Omental fat pad (tissue), 4 donors: ENCODE measurements around the gene DIP2C. TPM values are rescaled to one million over a fixed set of nuclear protein-coding genes. Genes with fewer than 3 reads are reported as not detected.

Experiments
- ATAC-seq: fragments of 150-250 bp; one replicate; pipeline ENCODE4 v1.9.1; 2016; ENCODE audit warnings: mild to moderate bottlenecking, moderate library complexity; ENCODE audit not compliant: low FRiP score
- DNase-seq: peaks from one replicate; pipeline ENCODE4 v3.0.0-alpha.2; 2019; ENCODE audit warnings: low spot score
- CTCF ChIP-seq, 3 donors: fragments of 450-650 bp; IDR thresholded peaks; one replicate each; pipeline ENCODE4 v1.5.1; 2016 to 2017; ENCODE audit warnings: antibody characterized with exemption in 3 of 3, mild to moderate bottlenecking in 3 of 3, moderate library complexity in 2 of 3
- total RNA-seq, 4 donors: library from RNA; depleted of rRNA; stranded (reverse); fragments of >200 nt; gene quantifications; one replicate each; pipeline ENCODE4 v1.1.0, GENCODE V29; 2016

The DIP2C gene
- total RNA-seq, 4 donors from 2014 or later, result 19.7 to 56.5 (median 31.1) TPM

GRCh38 chr10:359762-360161 is 329.7 kb downstream of the DIP2C start:
- no peak for TF ChIP-seq CTCF (IDR thresholded peaks at IDR 0.05)
- ATAC-seq (no peak), DNase-seq (no peak)

GRCh38 chr10:359093-359492 is 330.4 kb downstream of the DIP2C start:
- no peak for DNase-seq
- ATAC-seq, result no peak
- TF ChIP-seq CTCF (IDR thresholded peaks at IDR 0.05), result no peak

- no peak for ATAC-seq
- no peak for DNase-seq
- TF ChIP-seq CTCF (IDR thresholded peaks at IDR 0.05), result no peak
Measured at GRCh38 chr10:357201-357950, 332.1 kb downstream of the DIP2C start.

- ATAC-seq, result no peak
Measured at GRCh38 chr10:356452-356851, 333.0 kb downstream of the DIP2C start.

GRCh38 chr10:354901-355617 is 334.4 kb downstream of the DIP2C start:
- TF ChIP-seq CTCF (IDR thresholded peaks at IDR 0.05), result no peak
- no peak for DNase-seq

More at GRCh38 chr10:356452-356851, 333.0 kb downstream of the DIP2C start:
- no peak for TF ChIP-seq CTCF (IDR thresholded peaks at IDR 0.05)
- DNase-seq, result no peak

GRCh38 chr10:352476-353235 is 336.8 kb downstream of the DIP2C start:
- DNase-seq (no peak), ATAC-seq (no peak)
- no peak for TF ChIP-seq CTCF (IDR thresholded peaks at IDR 0.05)

More at GRCh38 chr10:354901-355617, 334.4 kb downstream of the DIP2C start:
- ATAC-seq, result no peak
